ENCODE results near the gene BCAS4. TPM values are rescaled to one million over a fixed set of nuclear protein-coding genes. Genes with fewer than 3 reads are reported as not detected.

The BCAS4 gene
- total and polyA plus RNA-seq, 2 experiments from 2014 or later, result 22.2 to 24.8 TPM

DNA sequence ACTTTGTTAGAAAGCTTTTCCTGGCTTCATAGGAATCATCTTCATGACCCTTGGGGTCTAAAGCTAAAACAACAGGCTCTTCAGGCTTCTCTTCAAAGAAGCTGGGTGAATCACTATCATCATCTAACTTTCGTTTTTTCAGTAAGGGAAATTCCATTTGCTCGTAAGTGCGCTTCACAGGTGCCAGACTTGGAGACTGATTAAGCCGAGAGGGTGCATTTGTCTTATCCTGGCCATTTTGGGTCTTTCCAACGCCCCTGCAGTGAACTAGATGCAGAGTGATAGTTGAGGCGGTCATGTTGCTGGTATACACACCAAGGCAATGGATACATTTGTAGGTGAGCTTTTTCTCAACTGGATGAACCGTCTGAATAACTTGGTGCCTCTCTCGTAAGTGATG is 97.5 kb downstream of the BCAS4 start:
- no peak overlapping the region for H3K27ac Mint-ChIP-seq
- H3K4me3 Mint-ChIP-seq, result no peak overlapping the region
- Histone ChIP-seq H3K4me3 (no peak overlapping the region), H3K4me1 (ENCODE audit: insufficient read depth) (no peaks in the 10 kb centered on the region; the same call in 1 of the 2 replicates), H3K27ac (ENCODE audit: low read depth) (0 out of 2 replicates have a peak overlapping the region, but pooled peaks have one; percentile 6), H2AFZ (no peak overlapping the region), H3K79me2 (replicated peaks; ENCODE audit: insufficient read depth) (peaks cover 54% of the 10 kb centered on the region), H3F3A (replicated peaks; ENCODE audit: low read depth) (peaks cover 34% of the 10 kb centered on the region; the same call in 1 of the 2 replicates), H4K20me1 (replicated peaks; ENCODE audit: insufficient read depth) (peaks cover 66% of the 10 kb centered on the region), H3K36me3 (ENCODE audit: insufficient read depth) (peaks cover 56% of the 10 kb centered on the region), H3K9me2 (ENCODE audit: insufficient read depth) (no peaks in the 10 kb centered on the region), H3K27me3 (ENCODE audit: insufficient read depth) (no peaks in the 10 kb centered on the region), H3K4me2 (no peak overlapping the region)
- TF ChIP-seq CREB1 (CRISPR knock-in tag; IDR thresholded peaks at IDR 0.05; ENCODE audit: low read depth) (no peak), ZNF114 (CRISPR knock-in tag; IDR thresholded peaks at IDR 0.05) (no peak), EZH2 (IDR thresholded peaks at IDR 0.05; ENCODE audit: low read depth, unreplicated experiment) (no peak), JUNB (IDR thresholded peaks at IDR 0.05; ENCODE audit: unreplicated experiment) (no peak), ZNF331 (CRISPR knock-in tag; IDR thresholded peaks at IDR 0.05; ENCODE audit: low read depth) (no peak), NANOG (IDR thresholded peaks at IDR 0.05; ENCODE audit: borderline replicate concordance) (no peak), STAT1 (IDR thresholded peaks at IDR 0.05; ENCODE audit: unreplicated experiment) (no peak), EZH2phosphoT487 (IDR thresholded peaks at IDR 0.05; ENCODE audit: unreplicated experiment) (no peak), POLR2AphosphoS5 (IDR thresholded peaks at IDR 0.05; ENCODE audit: low read depth) (no peak), ZNF462 (CRISPR knock-in tag; IDR thresholded peaks at IDR 0.05) (no peak)
- TF ChIP-seq, protein P1, sequence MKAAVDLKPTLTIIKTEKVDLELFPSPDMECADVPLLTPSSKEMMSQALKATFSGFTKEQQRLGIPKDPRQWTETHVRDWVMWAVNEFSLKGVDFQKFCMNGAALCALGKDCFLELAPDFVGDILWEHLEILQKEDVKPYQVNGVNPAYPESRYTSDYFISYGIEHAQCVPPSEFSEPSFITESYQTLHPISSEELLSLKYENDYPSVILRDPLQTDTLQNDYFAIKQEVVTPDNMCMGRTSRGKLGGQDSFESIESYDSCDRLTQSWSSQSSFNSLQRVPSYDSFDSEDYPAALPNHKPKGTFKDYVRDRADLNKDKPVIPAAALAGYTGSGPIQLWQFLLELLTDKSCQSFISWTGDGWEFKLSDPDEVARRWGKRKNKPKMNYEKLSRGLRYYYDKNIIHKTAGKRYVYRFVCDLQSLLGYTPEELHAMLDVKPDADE (IDR thresholded peaks at IDR 0.05), result no peak
- TF ChIP-seq, protein P2, sequence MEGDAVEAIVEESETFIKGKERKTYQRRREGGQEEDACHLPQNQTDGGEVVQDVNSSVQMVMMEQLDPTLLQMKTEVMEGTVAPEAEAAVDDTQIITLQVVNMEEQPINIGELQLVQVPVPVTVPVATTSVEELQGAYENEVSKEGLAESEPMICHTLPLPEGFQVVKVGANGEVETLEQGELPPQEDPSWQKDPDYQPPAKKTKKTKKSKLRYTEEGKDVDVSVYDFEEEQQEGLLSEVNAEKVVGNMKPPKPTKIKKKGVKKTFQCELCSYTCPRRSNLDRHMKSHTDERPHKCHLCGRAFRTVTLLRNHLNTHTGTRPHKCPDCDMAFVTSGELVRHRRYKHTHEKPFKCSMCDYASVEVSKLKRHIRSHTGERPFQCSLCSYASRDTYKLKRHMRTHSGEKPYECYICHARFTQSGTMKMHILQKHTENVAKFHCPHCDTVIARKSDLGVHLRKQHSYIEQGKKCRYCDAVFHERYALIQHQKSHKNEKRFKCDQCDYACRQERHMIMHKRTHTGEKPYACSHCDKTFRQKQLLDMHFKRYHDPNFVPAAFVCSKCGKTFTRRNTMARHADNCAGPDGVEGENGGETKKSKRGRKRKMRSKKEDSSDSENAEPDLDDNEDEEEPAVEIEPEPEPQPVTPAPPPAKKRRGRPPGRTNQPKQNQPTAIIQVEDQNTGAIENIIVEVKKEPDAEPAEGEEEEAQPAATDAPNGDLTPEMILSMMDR (conservative IDR thresholded peaks at IDR 0.05; ENCODE audit: low read depth in 2 of 2), result no peak
- TF ChIP-seq, protein P3, sequence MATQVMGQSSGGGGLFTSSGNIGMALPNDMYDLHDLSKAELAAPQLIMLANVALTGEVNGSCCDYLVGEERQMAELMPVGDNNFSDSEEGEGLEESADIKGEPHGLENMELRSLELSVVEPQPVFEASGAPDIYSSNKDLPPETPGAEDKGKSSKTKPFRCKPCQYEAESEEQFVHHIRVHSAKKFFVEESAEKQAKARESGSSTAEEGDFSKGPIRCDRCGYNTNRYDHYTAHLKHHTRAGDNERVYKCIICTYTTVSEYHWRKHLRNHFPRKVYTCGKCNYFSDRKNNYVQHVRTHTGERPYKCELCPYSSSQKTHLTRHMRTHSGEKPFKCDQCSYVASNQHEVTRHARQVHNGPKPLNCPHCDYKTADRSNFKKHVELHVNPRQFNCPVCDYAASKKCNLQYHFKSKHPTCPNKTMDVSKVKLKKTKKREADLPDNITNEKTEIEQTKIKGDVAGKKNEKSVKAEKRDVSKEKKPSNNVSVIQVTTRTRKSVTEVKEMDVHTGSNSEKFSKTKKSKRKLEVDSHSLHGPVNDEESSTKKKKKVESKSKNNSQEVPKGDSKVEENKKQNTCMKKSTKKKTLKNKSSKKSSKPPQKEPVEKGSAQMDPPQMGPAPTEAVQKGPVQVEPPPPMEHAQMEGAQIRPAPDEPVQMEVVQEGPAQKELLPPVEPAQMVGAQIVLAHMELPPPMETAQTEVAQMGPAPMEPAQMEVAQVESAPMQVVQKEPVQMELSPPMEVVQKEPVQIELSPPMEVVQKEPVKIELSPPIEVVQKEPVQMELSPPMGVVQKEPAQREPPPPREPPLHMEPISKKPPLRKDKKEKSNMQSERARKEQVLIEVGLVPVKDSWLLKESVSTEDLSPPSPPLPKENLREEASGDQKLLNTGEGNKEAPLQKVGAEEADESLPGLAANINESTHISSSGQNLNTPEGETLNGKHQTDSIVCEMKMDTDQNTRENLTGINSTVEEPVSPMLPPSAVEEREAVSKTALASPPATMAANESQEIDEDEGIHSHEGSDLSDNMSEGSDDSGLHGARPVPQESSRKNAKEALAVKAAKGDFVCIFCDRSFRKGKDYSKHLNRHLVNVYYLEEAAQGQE (IDR thresholded peaks at IDR 0.05; ENCODE audit: unreplicated experiment), result no peak
- no peak for DNase-seq (ENCODE audit: low spot score)
- ATAC-seq, result no peak
- peaks cover 6% of the 10 kb centered on the region; the same call in 1 of the 3 replicates for H3K4me1 Mint-ChIP-seq
- peaks cover 91% of the 10 kb centered on the region for H3K36me3 Mint-ChIP-seq (ENCODE audit: low read depth)
- H3K9me3 Mint-ChIP-seq, result no peaks in the 10 kb centered on the region
- H3K27me3 Mint-ChIP-seq (ENCODE audit: insufficient read depth, low read depth, poor library complexity), result peaks cover 14% of the 10 kb centered on the region

Data from GM23338 (cell line).